GM18508 (cell line): ENCODE measurements around the gene MRPS2.

ENCODE experiments used
- ATAC-seq: cut with Tn5 transposase; IDR thresholded peaks from one replicate; pipeline ENCODE4 v1.9.1; 2021; ENCODE audit warnings: moderate number of reproducible peaks; ENCODE audit not compliant: insufficient read depth, unreplicated experiment

Gene MRPS2

DNA sequence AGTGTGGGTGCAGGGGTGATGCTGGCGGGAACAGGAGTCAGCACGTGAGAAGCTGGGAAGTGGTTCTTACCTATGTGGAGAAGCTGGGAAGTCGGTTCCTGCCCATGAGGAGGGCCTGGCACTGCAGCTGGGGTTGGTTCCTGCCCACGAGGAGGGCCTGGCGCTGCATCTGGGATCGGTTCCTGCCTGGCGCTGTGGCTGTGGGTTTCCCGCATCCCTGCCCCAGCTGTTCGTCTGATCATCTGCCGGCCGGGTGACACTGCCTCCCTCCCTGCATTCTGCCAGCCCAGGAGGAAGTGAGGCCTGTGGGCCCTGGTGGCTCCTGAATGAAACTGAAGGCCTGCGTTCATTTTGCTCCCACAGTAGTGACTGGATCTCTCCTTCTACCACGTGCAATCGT is 50.5 kb downstream of the MRPS2 start:
- no peak for ATAC-seq

DNA sequence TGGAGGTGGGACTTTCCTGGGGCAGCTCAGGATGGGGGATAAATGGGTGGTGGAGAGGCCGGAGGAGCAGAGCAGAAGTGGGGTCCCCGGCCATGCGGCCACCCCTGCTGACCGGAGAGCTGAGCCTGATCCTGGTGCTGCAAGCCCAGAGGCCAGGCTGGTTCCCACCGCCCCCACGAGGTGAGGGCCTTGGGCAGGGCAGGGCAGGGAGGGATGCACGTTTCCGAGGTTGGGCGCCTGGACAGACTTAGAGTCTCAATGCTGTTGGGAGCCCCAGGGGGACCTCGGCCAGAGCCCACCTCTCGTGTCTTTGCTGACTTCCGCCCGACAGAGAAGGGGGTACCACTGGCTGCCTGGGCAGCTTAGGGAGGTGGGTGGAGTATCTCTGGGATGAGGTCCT is 51.0 kb downstream of the MRPS2 start:
- ATAC-seq: no peak

DNA sequence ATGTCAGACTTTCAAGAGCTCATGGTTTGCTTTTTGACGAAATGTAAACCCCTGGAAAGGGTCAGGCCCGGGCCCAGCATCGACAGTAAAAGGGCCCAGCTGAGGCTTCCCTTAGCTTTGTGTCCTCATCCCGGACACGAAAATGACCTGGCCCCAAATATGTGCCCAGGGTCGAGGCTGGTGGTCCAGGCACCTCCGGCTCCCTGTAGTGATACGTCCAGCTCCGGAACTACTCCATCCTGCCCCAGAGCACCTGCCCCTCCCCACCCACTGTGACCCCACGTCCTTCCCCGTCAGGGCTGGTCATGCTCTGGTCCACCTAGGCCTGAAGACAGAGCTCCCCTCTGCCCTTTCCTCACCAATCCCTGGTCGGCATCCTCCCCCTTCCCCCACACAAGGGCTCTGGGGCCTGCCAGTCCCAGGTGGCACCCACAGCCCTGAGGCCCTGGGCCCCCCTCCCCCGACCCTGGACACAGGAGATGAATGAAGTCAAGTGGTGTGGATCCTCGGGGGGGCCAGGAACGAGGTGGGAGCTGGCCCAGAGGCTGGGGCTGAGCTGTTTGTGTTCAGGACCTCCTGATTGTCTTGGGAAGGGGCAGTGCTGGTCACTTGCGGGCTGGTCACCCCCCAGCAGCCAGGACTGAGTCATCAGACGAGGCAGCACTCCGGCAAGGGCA is 51.7 kb downstream of the MRPS2 start:
- ATAC-seq: no peak

DNA sequence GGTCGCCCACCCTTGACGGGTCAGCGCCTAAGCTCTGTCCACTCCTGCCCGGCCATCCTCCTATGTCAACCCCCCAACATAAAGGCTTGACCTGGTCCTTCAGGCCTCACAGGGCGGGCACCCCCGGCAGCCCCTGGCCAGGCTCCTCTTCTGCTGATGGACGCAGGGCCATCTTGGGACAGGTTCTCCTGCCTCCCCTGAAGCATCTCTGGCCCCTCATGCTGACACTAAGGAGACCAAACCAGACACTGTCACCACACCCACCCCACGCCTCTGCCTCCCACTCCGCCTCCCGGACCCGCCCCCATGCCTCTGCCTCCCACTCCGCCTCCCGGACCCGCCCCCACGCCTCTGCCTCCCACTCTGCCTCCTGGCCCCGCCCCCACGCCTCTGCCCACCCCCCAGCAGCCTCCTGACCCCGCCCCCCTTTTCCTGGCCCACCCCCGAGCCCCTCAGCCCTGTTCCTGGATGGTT is 52.3 kb downstream of the MRPS2 start:
- ATAC-seq: no peak
